Stimulated activated CD4-positive, alpha-beta T cell treated with anti-CD3 and anti-CD28 coated beads, TNF-alpha, amount 100 ng/mL, for 24 hours (primary cell): ENCODE measurements around the gene PDE8B.
"Not testable (repeated sequence)": the region's sequence is repeated elsewhere in the genome, so short reads cannot be mapped to it uniquely, and the experiment has no call there.

Experiments
- DNase-seq, 3 experiments: peaks; one replicate each; pipeline ENCODE4 v3.0.0-alpha.2; 2020; ENCODE audit warnings: low read depth in 3 of 3

PDE8B gene

GRCh38 chr5:77443670-77444069 is 233.2 kb downstream of the PDE8B start:
- DNase-seq: no peak

GRCh38 chr5:77444356-77444755 is 233.9 kb downstream of the PDE8B start:
- no peak for DNase-seq

GRCh38 chr5:77448831-77449230 is 238.4 kb downstream of the PDE8B start:
- no peak for DNase-seq

- DNase-seq: no peak
These were observed 238.8 kb downstream of the PDE8B start for GRCh38 chr5:77449277-77449676.

GRCh38 chr5:77449981-77450380 is 239.5 kb downstream of the PDE8B start:
- DNase-seq: no peak

- DNase-seq: no peak
These were observed 241.9 kb downstream of the PDE8B start for GRCh38 chr5:77452351-77452750.

- DNase-seq: no peak
These were observed 243.6 kb downstream of the PDE8B start for GRCh38 chr5:77454123-77454522.

- DNase-seq: no peak
These were observed 250.8 kb downstream of the PDE8B start for GRCh38 chr5:77461287-77461686.

GRCh38 chr5:77463905-77464304 is 253.4 kb downstream of the PDE8B start:
- no peak for DNase-seq

GRCh38 chr5:77468875-77469274 is 258.4 kb downstream of the PDE8B start:
- DNase-seq: not testable (repeated sequence)

GRCh38 chr5:77475041-77475440 is 264.6 kb downstream of the PDE8B start:
- not testable (repeated sequence) for DNase-seq
